ENCODE results near the gene PRKCB. TPM values are rescaled to one million over a fixed set of nuclear protein-coding genes. Genes with fewer than 3 reads are reported as not detected.

The PRKCB gene
- total RNA-seq, 4 donors from 2014 or later = 0.51 to 1.3 (median 1.1) TPM

DNA sequence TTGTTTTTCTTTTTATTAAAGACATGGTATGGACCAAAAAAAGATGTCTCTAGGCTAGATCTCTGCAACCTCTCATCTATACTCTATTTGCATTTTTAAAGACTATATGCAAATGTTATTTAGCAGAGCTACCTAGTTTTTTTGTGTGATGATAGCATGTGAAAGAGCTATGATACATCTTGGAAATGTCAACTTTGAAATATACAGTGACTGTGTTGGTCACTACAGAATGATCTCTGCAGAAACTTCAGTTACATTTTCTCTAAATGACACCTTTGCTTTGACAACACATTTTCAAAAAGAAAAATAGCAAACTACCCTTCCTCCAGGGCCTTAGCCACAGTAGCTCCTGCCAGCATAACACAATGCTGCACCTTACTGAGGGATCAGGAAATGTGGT lies 86.6 kb downstream of the PRKCB start:
- Histone ChIP-seq H3K4me1 (no peaks in the 10 kb centered on the region), H3K9me3 (no peaks in the 10 kb centered on the region), H3K27ac (no peak overlapping the region), H3K36me3 (no peaks in the 10 kb centered on the region), H3K4me3 (no peak overlapping the region), H3K27me3 (no peaks in the 10 kb centered on the region)
- no peak for ATAC-seq
- TF ChIP-seq, protein P1, sequence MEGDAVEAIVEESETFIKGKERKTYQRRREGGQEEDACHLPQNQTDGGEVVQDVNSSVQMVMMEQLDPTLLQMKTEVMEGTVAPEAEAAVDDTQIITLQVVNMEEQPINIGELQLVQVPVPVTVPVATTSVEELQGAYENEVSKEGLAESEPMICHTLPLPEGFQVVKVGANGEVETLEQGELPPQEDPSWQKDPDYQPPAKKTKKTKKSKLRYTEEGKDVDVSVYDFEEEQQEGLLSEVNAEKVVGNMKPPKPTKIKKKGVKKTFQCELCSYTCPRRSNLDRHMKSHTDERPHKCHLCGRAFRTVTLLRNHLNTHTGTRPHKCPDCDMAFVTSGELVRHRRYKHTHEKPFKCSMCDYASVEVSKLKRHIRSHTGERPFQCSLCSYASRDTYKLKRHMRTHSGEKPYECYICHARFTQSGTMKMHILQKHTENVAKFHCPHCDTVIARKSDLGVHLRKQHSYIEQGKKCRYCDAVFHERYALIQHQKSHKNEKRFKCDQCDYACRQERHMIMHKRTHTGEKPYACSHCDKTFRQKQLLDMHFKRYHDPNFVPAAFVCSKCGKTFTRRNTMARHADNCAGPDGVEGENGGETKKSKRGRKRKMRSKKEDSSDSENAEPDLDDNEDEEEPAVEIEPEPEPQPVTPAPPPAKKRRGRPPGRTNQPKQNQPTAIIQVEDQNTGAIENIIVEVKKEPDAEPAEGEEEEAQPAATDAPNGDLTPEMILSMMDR (IDR thresholded peaks at IDR 0.05 in 4 of 5, conservative IDR thresholded peaks at IDR 0.05 in 1 of 5) = no peak
- TF ChIP-seq POLR2A (IDR thresholded peaks at IDR 0.05) = no peak
- intact Hi-C loops (cut with DNase I; ENCODE audit: low total_unique reads) = no loop called here
- DNase-seq = no peak
- in situ Hi-C loops (cut with MboI; ENCODE audit: low sequenced_read_pairs in 4 of 4) = no loop called here

DNA sequence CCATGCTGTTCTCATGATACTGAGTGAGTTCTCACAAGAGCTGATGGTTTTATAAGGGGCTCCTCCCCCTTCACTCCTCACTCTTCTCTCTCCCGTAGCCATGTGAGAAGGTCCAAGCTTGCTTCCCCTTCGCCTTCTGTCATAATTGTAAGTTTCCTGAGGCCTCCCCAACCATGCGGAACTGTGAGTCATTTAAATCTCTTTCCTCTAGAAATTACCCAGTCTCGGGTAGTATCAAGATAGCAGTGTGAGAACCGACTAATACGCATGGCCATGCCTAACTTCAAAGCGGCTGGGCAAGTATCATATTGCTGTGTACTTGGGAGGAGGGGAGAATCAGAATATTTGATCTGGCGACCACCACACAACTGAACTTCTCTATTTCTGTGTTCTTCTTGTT lies 88.3 kb downstream of the PRKCB start:
- TF ChIP-seq POLR2A (IDR thresholded peaks at IDR 0.05) = no peak
- TF ChIP-seq, protein P1 (IDR thresholded peaks at IDR 0.05 in 4 of 5, conservative IDR thresholded peaks at IDR 0.05 in 1 of 5) = no peak
- intact Hi-C loops (cut with DNase I; ENCODE audit: low total_unique reads) = no loop called here
- Histone ChIP-seq H3K4me1 (no peaks in the 10 kb centered on the region), H3K4me3 (no peak overlapping the region), H3K27me3 (no peaks in the 10 kb centered on the region), H3K36me3 (no peaks in the 10 kb centered on the region), H3K27ac (no peak overlapping the region), H3K9me3 (no peaks in the 10 kb centered on the region)
- in situ Hi-C loops (cut with MboI; ENCODE audit: low sequenced_read_pairs in 4 of 4) = no loop called here
- DNase-seq = no peak
- no peak for ATAC-seq

DNA sequence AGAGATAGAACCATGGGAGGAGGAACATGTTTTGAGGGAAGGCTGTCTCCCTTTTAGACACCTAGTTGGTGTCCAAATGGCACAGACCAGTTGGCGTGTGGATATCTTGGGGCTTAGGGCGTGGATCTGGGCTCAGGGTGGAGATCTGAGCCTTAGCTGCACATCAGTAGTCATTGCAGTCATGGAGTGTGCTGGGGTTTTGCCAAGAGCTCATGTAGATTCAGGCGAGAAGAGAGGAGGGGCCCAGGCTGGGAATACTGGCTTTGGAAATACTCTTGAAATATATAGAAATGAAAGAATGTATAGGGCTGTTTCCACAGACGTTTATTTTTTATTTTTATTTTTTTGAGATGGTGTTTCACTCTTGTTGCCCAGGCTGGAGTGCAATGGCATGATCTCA lies 92.0 kb downstream of the PRKCB start:
- ATAC-seq (no peak), DNase-seq (no peak)
- TF ChIP-seq POLR2A (IDR thresholded peaks at IDR 0.05) = no peak
- TF ChIP-seq, protein P1 (IDR thresholded peaks at IDR 0.05 in 4 of 5, conservative IDR thresholded peaks at IDR 0.05 in 1 of 5) = no peak
- H3K27me3 ChIP-seq = no peaks in the 10 kb centered on the region
- H3K4me1 ChIP-seq = no peaks in the 10 kb centered on the region
- no peaks in the 10 kb centered on the region for H3K36me3 ChIP-seq
- in situ Hi-C loops (cut with MboI; ENCODE audit: low sequenced_read_pairs in 4 of 4) (no loop called here), intact Hi-C loops (cut with DNase I; ENCODE audit: low total_unique reads) (no loop called here)
- H3K9me3 ChIP-seq = no peaks in the 10 kb centered on the region
- H3K4me3 ChIP-seq = no peak overlapping the region
- H3K27ac ChIP-seq = no peak overlapping the region

DNA sequence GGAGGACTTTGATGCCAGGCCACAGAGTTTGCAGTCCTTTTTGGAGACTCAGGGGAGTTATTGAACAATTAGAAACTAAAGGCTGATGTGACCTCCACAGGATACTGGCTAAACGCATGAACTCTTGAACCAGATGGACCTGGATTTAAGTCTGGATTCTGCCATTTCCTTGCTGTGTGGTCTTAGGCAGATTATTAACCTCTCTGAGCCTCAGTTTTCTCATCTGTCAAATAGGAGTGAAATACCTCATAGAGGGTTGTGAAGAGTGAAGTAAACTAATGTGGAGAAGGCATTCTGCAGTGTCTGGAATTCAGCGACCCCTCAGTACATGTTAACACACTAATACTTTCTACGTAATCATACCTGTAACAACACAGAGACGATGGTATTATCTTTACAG lies 93.5 kb downstream of the PRKCB start:
- in situ Hi-C loops (cut with MboI; ENCODE audit: low sequenced_read_pairs in 4 of 4) (no loop called here), intact Hi-C loops (cut with DNase I; ENCODE audit: low total_unique reads) (no loop called here)
- ATAC-seq (no peak), DNase-seq (no peak)
- no peaks in the 10 kb centered on the region for H3K27me3 ChIP-seq
- no peak overlapping the region for H3K4me3 ChIP-seq
- no peak overlapping the region for H3K27ac ChIP-seq
- H3K9me3 ChIP-seq = no peaks in the 10 kb centered on the region
- no peaks in the 10 kb centered on the region for H3K36me3 ChIP-seq
- TF ChIP-seq, protein P1 (IDR thresholded peaks at IDR 0.05 in 4 of 5, conservative IDR thresholded peaks at IDR 0.05 in 1 of 5) = no peak
- TF ChIP-seq POLR2A (IDR thresholded peaks at IDR 0.05) = no peak
- no peaks in the 10 kb centered on the region for H3K4me1 ChIP-seq

DNA sequence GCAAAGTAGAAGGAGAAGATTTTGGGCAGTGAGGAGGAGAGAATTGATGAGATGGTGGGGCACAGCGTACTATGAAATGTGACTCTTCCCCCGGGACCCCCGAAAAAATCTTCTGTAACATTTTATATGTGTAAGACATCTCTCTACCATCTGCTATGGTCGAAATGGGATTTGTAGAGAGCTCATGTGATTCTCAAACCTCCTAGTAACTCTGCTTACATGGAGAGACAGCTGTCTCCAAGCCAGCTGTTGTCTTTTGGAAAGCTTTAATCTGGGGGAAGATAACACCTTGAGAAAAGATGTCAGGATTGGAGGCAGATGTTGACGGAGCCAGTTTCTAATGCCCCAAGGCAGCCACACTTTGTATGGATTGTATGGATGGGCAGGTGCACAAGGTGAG lies 94.1 kb downstream of the PRKCB start:
- no peak for DNase-seq
- Histone ChIP-seq H3K4me1 (no peaks in the 10 kb centered on the region), H3K4me3 (no peak overlapping the region), H3K27me3 (no peaks in the 10 kb centered on the region), H3K9me3 (no peaks in the 10 kb centered on the region), H3K27ac (no peak overlapping the region), H3K36me3 (no peaks in the 10 kb centered on the region)
- TF ChIP-seq POLR2A (IDR thresholded peaks at IDR 0.05) = no peak
- TF ChIP-seq, protein P1 (IDR thresholded peaks at IDR 0.05 in 4 of 5, conservative IDR thresholded peaks at IDR 0.05 in 1 of 5) = no peak
- in situ Hi-C loops (cut with MboI; ENCODE audit: low sequenced_read_pairs in 4 of 4) = no loop called here
- intact Hi-C loops (cut with DNase I; ENCODE audit: low total_unique reads) = no loop called here
- ATAC-seq = no peak

Data from gastrocnemius medialis (tissue), 4 donors.